Measurements from ENCODE around the gene B3GNT5.

GRCh38 chr3:183313351-183313750 lies 60.3 kb downstream of the B3GNT5 start:
- no peak for TF ChIP-seq EZH2 (IDR thresholded peaks at IDR 0.05)
- no peak for TF ChIP-seq POLR2AphosphoS5 (IDR thresholded peaks at IDR 0.05; ENCODE audit: borderline replicate concordance, low read depth, low read length)
- no peak for TF ChIP-seq FOXP2 (optimal IDR thresholded peaks at IDR 0.05; ENCODE audit: control extremely low read depth, extremely low read length, insufficient read depth)

All from SK-N-MC (cell line).